Upper lobe of left lung (tissue), 6 donors: Measurements from ENCODE around the gene PDCD6IP. TPM values are rescaled to one million over a fixed set of nuclear protein-coding genes. Genes with fewer than 3 reads are reported as not detected.

Experiments
- ATAC-seq, 2 donors: fragments of 200-7000 bp; cut with Tn5 transposase; one replicate each; pipeline ENCODE4 v1.9.1; 2022; ENCODE audit warnings: mild to moderate bottlenecking in 2 of 2, moderate library complexity in 2 of 2; ENCODE audit not compliant: low FRiP score in 2 of 2
- DNase-seq, 2 donors: peaks; one replicate each; pipeline ENCODE4 v3.0.0-alpha.2; 2019 to 2020
- H3K27ac ChIP-seq, 4 donors: fragments of 200-600 bp; sonication (generic); one replicate each; pipeline ENCODE4 v1.5.1; 2016 to 2019
- H3K27me3 ChIP-seq, 4 donors: fragments of 200-600 bp; sonication (generic); one replicate each; pipeline ENCODE4 v1.5.1; 2017 to 2019
- H3K36me3 ChIP-seq, 4 donors: fragments of 200-600 bp; sonication (generic); one replicate each; pipeline ENCODE4 v1.5.1; 2016 to 2019
- H3K4me1 ChIP-seq, 4 donors: fragments of 200-600 bp; sonication (generic); one replicate each; pipeline ENCODE4 v1.5.1; 2018 to 2019
- H3K4me3 ChIP-seq, 4 donors: fragments of 200-600 bp; sonication (generic); one replicate each; pipeline ENCODE4 v1.5.1; 2017 to 2019; ENCODE audit warnings: mild to moderate bottlenecking in 2 of 4, moderate library complexity in 1 of 4
- H3K9me3 ChIP-seq, 4 donors: fragments of 200-600 bp; sonication (generic); one replicate each; pipeline ENCODE4 v1.5.1; 2018 to 2019
- CTCF ChIP-seq, 6 experiments: fragments of 450-650 bp in 4 of 6; fragments of 200-600 bp in 2 of 6; sonication (generic) in 2 of 6; IDR thresholded peaks; one replicate each; pipeline ENCODE4 v1.5.1; 2016 to 2019; ENCODE audit warnings: antibody characterized with exemption in 6 of 6
- EP300 ChIP-seq, 4 donors: sonication (generic); formaldehyde crosslinking; IDR thresholded peaks; one replicate each; pipeline ENCODE4 v1.5.1; 2017; ENCODE audit warnings: antibody characterized with exemption in 4 of 4, control low read depth in 2 of 4
- POLR2A ChIP-seq, 4 donors: fragments of 450-650 bp; IDR thresholded peaks; one replicate each; pipeline ENCODE4 v1.5.1; 2016 to 2017; ENCODE audit warnings: antibody characterized with exemption in 4 of 4, mild to moderate bottlenecking in 2 of 4
- POLR2AphosphoS5 ChIP-seq, 2 donors: sonication (generic); formaldehyde crosslinking; IDR thresholded peaks; one replicate each; pipeline ENCODE4 v1.5.1; 2017; ENCODE audit warnings: antibody characterized with exemption in 2 of 2
- WGBS, 2 donors: methylation state at CpG; one replicate each; pipeline ENCODE4 v1.1.5; 2017 to 2018; 5-methylcytosine and 5-hydroxymethylcytosine counted together
- total RNA-seq, 6 donors: library from RNA; depleted of rRNA in 4 of 6; stranded (reverse); fragments of >200 nt in 4 of 6; gene quantifications; one replicate each; pipeline versions ENCODE4 v1.1.0 to v1.2.1, GENCODE V29; 2016 to 2021
- donor health status: DM: no; HTN: no; CAD: no; lungs with moderate emphysema.
- donor health status: DM: no; HTN: yes; CAD: no; lungs with severe emphysema.

The PDCD6IP gene
- total RNA-seq, 6 donors from 2014 or later: 120 to 289 (median 259) TPM

GRCh38 chr3:33758281-33758680 lies 40.1 kb upstream of the PDCD6IP start:
- Histone ChIP-seq H3K27me3 (no peaks in the 10 kb centered on the region), H3K9me3 (peaks cover 0 to 14% (median 11%) of the 10 kb centered on the region in 4 donors)
- DNase-seq: no peak

GRCh38 chr3:33758864-33759263 lies 39.6 kb upstream of the PDCD6IP start:
- Histone ChIP-seq H3K4me1 (no peaks in the 10 kb centered on the region), H3K27me3 (no peaks in the 10 kb centered on the region), H3K4me3 (no peak overlapping the region), H3K9me3 (peaks cover 0 to 11% (median 9%) of the 10 kb centered on the region in 4 donors), H3K36me3 (no peaks in the 10 kb centered on the region), H3K27ac (no peak overlapping the region)
- no peak for TF ChIP-seq CTCF (IDR thresholded peaks at IDR 0.05)
- TF ChIP-seq POLR2AphosphoS5 (IDR thresholded peaks at IDR 0.05): no peak
- no peak for TF ChIP-seq EP300 (IDR thresholded peaks at IDR 0.05)
- no peak for TF ChIP-seq POLR2A (IDR thresholded peaks at IDR 0.05)
- ATAC-seq: no peak
- DNase-seq: no peak
- WGBS, 2 donors: 80 to 87% methylated on average over 2 of the region's 2 CpGs

More at GRCh38 chr3:33758281-33758680, 40.1 kb upstream of the PDCD6IP start:
- Histone ChIP-seq H3K36me3 (no peaks in the 10 kb centered on the region), H3K27ac (no peak overlapping the region), H3K4me1 (no peaks in the 10 kb centered on the region), H3K4me3 (no peak overlapping the region)
- TF ChIP-seq CTCF (IDR thresholded peaks at IDR 0.05) (no peak), POLR2AphosphoS5 (IDR thresholded peaks at IDR 0.05) (no peak), POLR2A (IDR thresholded peaks at IDR 0.05) (no peak)
- no peak for ATAC-seq

- ATAC-seq (no peak), DNase-seq (no peak)
- Histone ChIP-seq H3K9me3 (no peaks in the 10 kb centered on the region), H3K27me3 (no peaks in the 10 kb centered on the region), H3K27ac (no peak overlapping the region), H3K4me3 (no peak overlapping the region), H3K4me1 (no peaks in the 10 kb centered on the region), H3K36me3 (no peaks in the 10 kb centered on the region)
- TF ChIP-seq POLR2A (IDR thresholded peaks at IDR 0.05): no peak
- TF ChIP-seq POLR2AphosphoS5 (IDR thresholded peaks at IDR 0.05): no peak
- TF ChIP-seq CTCF (IDR thresholded peaks at IDR 0.05): no peak
- no peak for TF ChIP-seq EP300 (IDR thresholded peaks at IDR 0.05)
- 92 to 93% methylated on average over 9 of the region's 9 CpGs for whole genome bisulfite sequencing, 2 donors
Observed at GRCh38 chr3:33768578-33769330, 29.7 kb upstream of the PDCD6IP start.

- H3K36me3 ChIP-seq: no peaks in the 10 kb centered on the region
- ATAC-seq (no peak), DNase-seq (no peak)
- TF ChIP-seq CTCF (IDR thresholded peaks at IDR 0.05): no peak
- TF ChIP-seq POLR2A (IDR thresholded peaks at IDR 0.05): no peak
- no peak for TF ChIP-seq EP300 (IDR thresholded peaks at IDR 0.05)
- TF ChIP-seq POLR2AphosphoS5 (IDR thresholded peaks at IDR 0.05): no peak
- no peaks in the 10 kb centered on the region for H3K27me3 ChIP-seq
- no peaks in the 10 kb centered on the region for H3K4me1 ChIP-seq
- H3K9me3 ChIP-seq: no peaks in the 10 kb centered on the region
- H3K27ac ChIP-seq: no peak overlapping the region
- 67 to 82% methylated on average over 2 of the region's 2 CpGs for WGBS, 2 donors
- no peak overlapping the region for H3K4me3 ChIP-seq
Observed at GRCh38 chr3:33773637-33774036, 24.8 kb upstream of the PDCD6IP start.

- WGBS, 2 donors: 89 to 95% methylated on average over 3 of the region's 3 CpGs
- DNase-seq (no peak), ATAC-seq (no peak)
- Histone ChIP-seq H3K4me3 (no peak overlapping the region), H3K9me3 (no peaks in the 10 kb centered on the region), H3K27me3 (no peaks in the 10 kb centered on the region), H3K27ac (no peak overlapping the region), H3K4me1 (no peaks in the 10 kb centered on the region), H3K36me3 (no peaks in the 10 kb centered on the region)
- TF ChIP-seq CTCF (IDR thresholded peaks at IDR 0.05) (no peak), EP300 (IDR thresholded peaks at IDR 0.05) (no peak), POLR2AphosphoS5 (IDR thresholded peaks at IDR 0.05) (no peak), POLR2A (IDR thresholded peaks at IDR 0.05) (no peak)
Observed at GRCh38 chr3:33775363-33775762, 23.1 kb upstream of the PDCD6IP start.
